WTC11 (cell line): Measurements from ENCODE around the gene RPS28. TPM values are rescaled to one million over a fixed set of nuclear protein-coding genes. Genes with fewer than 3 reads are reported as not detected.

Experiments used
- CREM ChIP-seq: sonication (generic); formaldehyde crosslinking; IDR thresholded peaks from 2 replicates; pipeline ENCODE4 v1.8.1; 2022; ENCODE audit warnings: mild to moderate bottlenecking, missing genetic modification reagents, moderate library complexity
- EMX1 ChIP-seq: fragments of 250-450 bp; sonication (Bioruptor Pico); IDR thresholded peaks from 2 replicates; pipeline ENCODE4 v1.8.0; 2021; ENCODE audit warnings: mild to moderate bottlenecking
- NFYB ChIP-seq: sonication (generic); formaldehyde crosslinking; conservative IDR thresholded peaks from 2 replicates; pipeline ENCODE4 v1.8.0; 2022; ENCODE audit warnings: low read depth, missing genetic modification reagents
- NR1H2 ChIP-seq: sonication (generic); formaldehyde crosslinking; IDR thresholded peaks from 2 replicates; pipeline ENCODE4 v1.9.0; 2021; ENCODE audit warnings: mild to moderate bottlenecking, moderate library complexity, missing genetic modification reagents
- NR2C2 ChIP-seq: sonication (generic); formaldehyde crosslinking; IDR thresholded peaks from 2 replicates; pipeline ENCODE4 v1.8.0; 2022; ENCODE audit warnings: mild to moderate bottlenecking, missing genetic modification reagents
- NR3C1 ChIP-seq: sonication (generic); formaldehyde crosslinking; conservative IDR thresholded peaks from 2 replicates; pipeline ENCODE4 v1.8.1; 2023; ENCODE audit warnings: low read depth, mild to moderate bottlenecking, missing genetic modification reagents
- PRRX2 ChIP-seq: fragments of 250-450 bp; sonication (Bioruptor Pico); IDR thresholded peaks from 2 replicates; pipeline ENCODE4 v1.8.0; 2021; ENCODE audit warnings: mild to moderate bottlenecking
- RELA ChIP-seq: sonication (generic); formaldehyde crosslinking; IDR thresholded peaks from 2 replicates; pipeline ENCODE4 v1.8.1; 2022; ENCODE audit warnings: missing genetic modification reagents, mild to moderate bottlenecking, borderline replicate concordance
- SP1 ChIP-seq: sonication (generic); formaldehyde crosslinking; conservative IDR thresholded peaks from 2 replicates; pipeline ENCODE4 v1.8.1; 2022; ENCODE audit warnings: missing genetic modification reagents
- TEAD1 ChIP-seq: sonication (generic); formaldehyde crosslinking; IDR thresholded peaks from 2 replicates; pipeline ENCODE4 v1.8.0; 2022; ENCODE audit warnings: mild to moderate bottlenecking, missing genetic modification reagents
- ZBTB21 ChIP-seq: sonication (generic); formaldehyde crosslinking; IDR thresholded peaks from 2 replicates; pipeline ENCODE4 v1.8.1; 2023; ENCODE audit warnings: mild to moderate bottlenecking, missing genetic modification reagents, borderline replicate concordance
- ZNF219 ChIP-seq: sonication (generic); formaldehyde crosslinking; IDR thresholded peaks from 2 replicates; pipeline ENCODE4 v1.8.0; 2023; ENCODE audit warnings: missing genetic modification reagents, mild to moderate bottlenecking, borderline replicate concordance
- ZNF263 ChIP-seq: sonication (generic); formaldehyde crosslinking; IDR thresholded peaks from 2 replicates; pipeline ENCODE4 v1.8.1; 2022; ENCODE audit warnings: low read depth, mild to moderate bottlenecking, moderate library complexity, missing genetic modification reagents
- ZNF396 ChIP-seq: fragments of 250-450 bp; sonication (Bioruptor Pico); IDR thresholded peaks from 2 replicates; pipeline ENCODE4 v1.8.0; 2021; ENCODE audit warnings: mild to moderate bottlenecking, moderate library complexity, borderline replicate concordance
- ZNF671 ChIP-seq: fragments of 250-450 bp; sonication (Bioruptor Pico); IDR thresholded peaks from 2 replicates; pipeline ENCODE4 v1.8.0; 2021; ENCODE audit warnings: mild to moderate bottlenecking
- total RNA-seq: library from RNA; stranded (reverse); gene quantifications from 3 replicates; pipeline ENCODE4 v1.2.3, GENCODE V29; 2021
- TF ChIP-seq, protein P1 (sequence below): sonication (generic); formaldehyde crosslinking; IDR thresholded peaks from 2 replicates; pipeline ENCODE4 v1.8.1; 2023; ENCODE audit warnings: mild to moderate bottlenecking, missing genetic modification reagents, moderate library complexity
- TF ChIP-seq, protein P2 (sequence below): sonication (generic); formaldehyde crosslinking; IDR thresholded peaks from 2 replicates; pipeline ENCODE4 v1.8.1; 2022; ENCODE audit warnings: mild to moderate bottlenecking, moderate library complexity, missing genetic modification reagents
- TF ChIP-seq, protein P3 (sequence below): fragments of 250-450 bp; sonication (Bioruptor Pico); IDR thresholded peaks from 2 replicates; pipeline ENCODE4 v1.9.0; 2021; ENCODE audit warnings: mild to moderate bottlenecking, borderline replicate concordance
- TF ChIP-seq, protein P4 (sequence below): sonication (generic); formaldehyde crosslinking; IDR thresholded peaks from 2 replicates; pipeline ENCODE4 v1.8.0; 2022; ENCODE audit warnings: mild to moderate bottlenecking, missing genetic modification reagents
- TF ChIP-seq, protein P5 (sequence below): sonication (generic); formaldehyde crosslinking; IDR thresholded peaks from 2 replicates; pipeline ENCODE4 v1.8.1; 2023; ENCODE audit warnings: mild to moderate bottlenecking, missing genetic modification reagents
- TF ChIP-seq, protein P6 (sequence below): sonication (generic); formaldehyde crosslinking; IDR thresholded peaks from 2 replicates; pipeline ENCODE4 v1.8.0; 2022; ENCODE audit warnings: missing genetic modification reagents

The RPS28 gene
- total RNA-seq, 1 experiment from 2014 or later: 2,082 TPM

DNA sequence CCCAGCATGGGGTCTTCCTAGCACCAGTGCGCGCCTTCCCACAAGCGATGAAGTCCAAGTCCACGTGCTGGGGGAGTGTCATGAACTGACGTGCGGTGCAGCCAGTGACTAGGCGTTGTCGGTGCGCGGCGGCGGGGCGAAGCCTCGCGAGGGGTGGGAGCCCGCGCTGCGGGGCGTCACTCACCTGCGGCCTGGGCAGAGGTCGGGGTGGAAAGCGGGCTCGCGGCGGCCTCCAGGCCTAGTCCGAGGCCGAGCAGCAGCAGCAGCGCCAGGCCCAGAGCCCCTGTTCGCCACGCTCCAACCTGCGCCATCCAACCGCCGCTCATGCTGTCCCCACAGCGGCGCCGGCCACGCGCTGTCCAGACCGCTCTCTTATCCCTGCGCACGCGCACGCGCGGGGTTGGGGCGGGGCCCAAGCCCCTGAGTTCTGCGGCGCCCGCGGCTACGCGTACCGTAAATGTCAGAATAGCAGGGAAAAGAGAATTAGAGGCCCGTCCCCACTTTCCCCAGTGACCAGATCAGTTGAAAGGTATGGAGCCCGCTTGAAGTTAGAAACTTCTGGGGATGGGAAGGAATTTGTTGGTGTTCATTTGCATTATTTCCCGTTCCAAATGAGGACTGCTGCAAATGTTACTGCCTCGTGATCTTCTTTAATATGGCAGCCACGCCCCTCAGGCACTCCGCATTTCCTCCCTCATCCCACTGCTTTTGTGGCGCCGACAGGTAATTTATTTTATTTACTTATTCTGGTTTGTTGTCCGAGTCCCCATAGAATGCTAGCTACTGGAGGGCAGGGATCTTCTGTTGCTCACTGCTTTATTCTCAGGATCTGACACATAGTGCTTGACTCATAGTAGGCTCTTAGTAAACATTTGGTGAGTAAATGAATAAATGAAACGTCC, 13.1 kb upstream of the RPS28 start, which contains the start of gene CD320 (continued):
- TF ChIP-seq, protein P1, sequence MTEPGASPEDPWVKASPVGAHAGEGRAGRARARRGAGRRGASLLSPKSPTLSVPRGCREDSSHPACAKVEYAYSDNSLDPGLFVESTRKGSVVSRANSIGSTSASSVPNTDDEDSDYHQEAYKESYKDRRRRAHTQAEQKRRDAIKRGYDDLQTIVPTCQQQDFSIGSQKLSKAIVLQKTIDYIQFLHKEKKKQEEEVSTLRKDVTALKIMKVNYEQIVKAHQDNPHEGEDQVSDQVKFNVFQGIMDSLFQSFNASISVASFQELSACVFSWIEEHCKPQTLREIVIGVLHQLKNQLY (CRISPR knock-in tag): no peak
- TF ChIP-seq, protein P2, sequence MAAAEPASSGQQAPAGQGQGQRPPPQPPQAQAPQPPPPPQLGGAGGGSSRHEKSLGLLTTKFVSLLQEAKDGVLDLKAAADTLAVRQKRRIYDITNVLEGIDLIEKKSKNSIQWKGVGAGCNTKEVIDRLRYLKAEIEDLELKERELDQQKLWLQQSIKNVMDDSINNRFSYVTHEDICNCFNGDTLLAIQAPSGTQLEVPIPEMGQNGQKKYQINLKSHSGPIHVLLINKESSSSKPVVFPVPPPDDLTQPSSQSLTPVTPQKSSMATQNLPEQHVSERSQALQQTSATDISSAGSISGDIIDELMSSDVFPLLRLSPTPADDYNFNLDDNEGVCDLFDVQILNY (CRISPR knock-in tag): peak; percentile 63; the same call in 1 of the 2 replicates
- TF ChIP-seq SP1 (CRISPR knock-in tag) (peak; percentile 62), ZBTB21 (CRISPR knock-in tag) (0 out of 2 replicates have a peak, but pooled peaks have one; percentile 56), NR2C2 (CRISPR knock-in tag) (no peak), ZNF219 (CRISPR knock-in tag) (0 out of 2 replicates have a peak, but pooled peaks have one; percentile 68), ZNF396 (CRISPR knock-in tag) (no peak), ZNF671 (CRISPR knock-in tag) (peak; percentile 53; the same call in 1 of the 2 replicates), NR3C1 (CRISPR knock-in tag) (no peak), TEAD1 (peak; percentile 73; the same call in 1 of the 2 replicates), ZNF263 (0 out of 2 replicates have a peak, but pooled peaks have one; percentile 39), CREM (CRISPR knock-in tag) (peak; percentile 82; the same call in 1 of the 2 replicates), PRRX2 (CRISPR knock-in tag) (peak; percentile 15; the same call in 1 of the 2 replicates), RELA (0 out of 2 replicates have a peak, but pooled peaks have one; percentile 76), NFYB (CRISPR knock-in tag) (peak; percentile 71), EMX1 (CRISPR knock-in tag) (peak; percentile 72; the same call in 1 of the 2 replicates), NR1H2 (CRISPR knock-in tag) (no peak)
- TF ChIP-seq, protein P3, sequence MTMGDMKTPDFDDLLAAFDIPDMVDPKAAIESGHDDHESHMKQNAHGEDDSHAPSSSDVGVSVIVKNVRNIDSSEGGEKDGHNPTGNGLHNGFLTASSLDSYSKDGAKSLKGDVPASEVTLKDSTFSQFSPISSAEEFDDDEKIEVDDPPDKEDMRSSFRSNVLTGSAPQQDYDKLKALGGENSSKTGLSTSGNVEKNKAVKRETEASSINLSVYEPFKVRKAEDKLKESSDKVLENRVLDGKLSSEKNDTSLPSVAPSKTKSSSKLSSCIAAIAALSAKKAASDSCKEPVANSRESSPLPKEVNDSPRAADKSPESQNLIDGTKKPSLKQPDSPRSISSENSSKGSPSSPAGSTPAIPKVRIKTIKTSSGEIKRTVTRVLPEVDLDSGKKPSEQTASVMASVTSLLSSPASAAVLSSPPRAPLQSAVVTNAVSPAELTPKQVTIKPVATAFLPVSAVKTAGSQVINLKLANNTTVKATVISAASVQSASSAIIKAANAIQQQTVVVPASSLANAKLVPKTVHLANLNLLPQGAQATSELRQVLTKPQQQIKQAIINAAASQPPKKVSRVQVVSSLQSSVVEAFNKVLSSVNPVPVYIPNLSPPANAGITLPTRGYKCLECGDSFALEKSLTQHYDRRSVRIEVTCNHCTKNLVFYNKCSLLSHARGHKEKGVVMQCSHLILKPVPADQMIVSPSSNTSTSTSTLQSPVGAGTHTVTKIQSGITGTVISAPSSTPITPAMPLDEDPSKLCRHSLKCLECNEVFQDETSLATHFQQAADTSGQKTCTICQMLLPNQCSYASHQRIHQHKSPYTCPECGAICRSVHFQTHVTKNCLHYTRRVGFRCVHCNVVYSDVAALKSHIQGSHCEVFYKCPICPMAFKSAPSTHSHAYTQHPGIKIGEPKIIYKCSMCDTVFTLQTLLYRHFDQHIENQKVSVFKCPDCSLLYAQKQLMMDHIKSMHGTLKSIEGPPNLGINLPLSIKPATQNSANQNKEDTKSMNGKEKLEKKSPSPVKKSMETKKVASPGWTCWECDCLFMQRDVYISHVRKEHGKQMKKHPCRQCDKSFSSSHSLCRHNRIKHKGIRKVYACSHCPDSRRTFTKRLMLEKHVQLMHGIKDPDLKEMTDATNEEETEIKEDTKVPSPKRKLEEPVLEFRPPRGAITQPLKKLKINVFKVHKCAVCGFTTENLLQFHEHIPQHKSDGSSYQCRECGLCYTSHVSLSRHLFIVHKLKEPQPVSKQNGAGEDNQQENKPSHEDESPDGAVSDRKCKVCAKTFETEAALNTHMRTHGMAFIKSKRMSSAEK (CRISPR knock-in tag): no peak
- TF ChIP-seq, protein P4, sequence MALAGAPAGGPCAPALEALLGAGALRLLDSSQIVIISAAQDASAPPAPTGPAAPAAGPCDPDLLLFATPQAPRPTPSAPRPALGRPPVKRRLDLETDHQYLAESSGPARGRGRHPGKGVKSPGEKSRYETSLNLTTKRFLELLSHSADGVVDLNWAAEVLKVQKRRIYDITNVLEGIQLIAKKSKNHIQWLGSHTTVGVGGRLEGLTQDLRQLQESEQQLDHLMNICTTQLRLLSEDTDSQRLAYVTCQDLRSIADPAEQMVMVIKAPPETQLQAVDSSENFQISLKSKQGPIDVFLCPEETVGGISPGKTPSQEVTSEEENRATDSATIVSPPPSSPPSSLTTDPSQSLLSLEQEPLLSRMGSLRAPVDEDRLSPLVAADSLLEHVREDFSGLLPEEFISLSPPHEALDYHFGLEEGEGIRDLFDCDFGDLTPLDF: no peak
- TF ChIP-seq, protein P5, sequence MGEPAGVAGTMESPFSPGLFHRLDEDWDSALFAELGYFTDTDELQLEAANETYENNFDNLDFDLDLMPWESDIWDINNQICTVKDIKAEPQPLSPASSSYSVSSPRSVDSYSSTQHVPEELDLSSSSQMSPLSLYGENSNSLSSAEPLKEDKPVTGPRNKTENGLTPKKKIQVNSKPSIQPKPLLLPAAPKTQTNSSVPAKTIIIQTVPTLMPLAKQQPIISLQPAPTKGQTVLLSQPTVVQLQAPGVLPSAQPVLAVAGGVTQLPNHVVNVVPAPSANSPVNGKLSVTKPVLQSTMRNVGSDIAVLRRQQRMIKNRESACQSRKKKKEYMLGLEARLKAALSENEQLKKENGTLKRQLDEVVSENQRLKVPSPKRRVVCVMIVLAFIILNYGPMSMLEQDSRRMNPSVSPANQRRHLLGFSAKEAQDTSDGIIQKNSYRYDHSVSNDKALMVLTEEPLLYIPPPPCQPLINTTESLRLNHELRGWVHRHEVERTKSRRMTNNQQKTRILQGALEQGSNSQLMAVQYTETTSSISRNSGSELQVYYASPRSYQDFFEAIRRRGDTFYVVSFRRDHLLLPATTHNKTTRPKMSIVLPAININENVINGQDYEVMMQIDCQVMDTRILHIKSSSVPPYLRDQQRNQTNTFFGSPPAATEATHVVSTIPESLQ (CRISPR knock-in tag): no peak
- TF ChIP-seq, protein P6, sequence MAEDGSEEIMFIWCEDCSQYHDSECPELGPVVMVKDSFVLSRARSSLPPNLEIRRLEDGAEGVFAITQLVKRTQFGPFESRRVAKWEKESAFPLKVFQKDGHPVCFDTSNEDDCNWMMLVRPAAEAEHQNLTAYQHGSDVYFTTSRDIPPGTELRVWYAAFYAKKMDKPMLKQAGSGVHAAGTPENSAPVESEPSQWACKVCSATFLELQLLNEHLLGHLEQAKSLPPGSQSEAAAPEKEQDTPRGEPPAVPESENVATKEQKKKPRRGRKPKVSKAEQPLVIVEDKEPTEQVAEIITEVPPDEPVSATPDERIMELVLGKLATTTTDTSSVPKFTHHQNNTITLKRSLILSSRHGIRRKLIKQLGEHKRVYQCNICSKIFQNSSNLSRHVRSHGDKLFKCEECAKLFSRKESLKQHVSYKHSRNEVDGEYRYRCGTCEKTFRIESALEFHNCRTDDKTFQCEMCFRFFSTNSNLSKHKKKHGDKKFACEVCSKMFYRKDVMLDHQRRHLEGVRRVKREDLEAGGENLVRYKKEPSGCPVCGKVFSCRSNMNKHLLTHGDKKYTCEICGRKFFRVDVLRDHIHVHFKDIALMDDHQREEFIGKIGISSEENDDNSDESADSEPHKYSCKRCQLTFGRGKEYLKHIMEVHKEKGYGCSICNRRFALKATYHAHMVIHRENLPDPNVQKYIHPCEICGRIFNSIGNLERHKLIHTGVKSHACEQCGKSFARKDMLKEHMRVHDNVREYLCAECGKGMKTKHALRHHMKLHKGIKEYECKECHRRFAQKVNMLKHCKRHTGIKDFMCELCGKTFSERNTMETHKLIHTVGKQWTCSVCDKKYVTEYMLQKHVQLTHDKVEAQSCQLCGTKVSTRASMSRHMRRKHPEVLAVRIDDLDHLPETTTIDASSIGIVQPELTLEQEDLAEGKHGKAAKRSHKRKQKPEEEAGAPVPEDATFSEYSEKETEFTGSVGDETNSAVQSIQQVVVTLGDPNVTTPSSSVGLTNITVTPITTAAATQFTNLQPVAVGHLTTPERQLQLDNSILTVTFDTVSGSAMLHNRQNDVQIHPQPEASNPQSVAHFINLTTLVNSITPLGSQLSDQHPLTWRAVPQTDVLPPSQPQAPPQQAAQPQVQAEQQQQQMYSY (CRISPR knock-in tag): peak; percentile 32; the same call in 1 of the 2 replicates
